ENCODE results near the gene HNRNPH3. TPM values are rescaled to one million over a fixed set of nuclear protein-coding genes. Genes with fewer than 3 reads are reported as not detected.

Gene HNRNPH3
- total RNA-seq: 10 to 100 TPM; 24.1 to 27.7 TPM

GRCh38 chr10:68331455-68332258 lies at the start of gene HNRNPH3:
HNRNPH3 (plus strand) TSS chr10:68332064; CDS start chr10:68337222, 5,158 bp downstream.
- Histone ChIP-seq H3K27ac (peak within 1 kb of the TSS; percentile 93 to 99 (median 96)), H3K4me3 (peak within 1 kb of the TSS; percentile 55 to 75), H3K9me3 (no peaks in the 10 kb centered on the region), H3K36me3 (replicated peaks in 1 of 2; ENCODE audit: insufficient read depth in 1 of 2, low read depth in 2 of 2) (no peaks in the 10 kb centered on the region), H3K27me3 (no peaks in the 10 kb centered on the region), H3K4me1 (peaks cover 50% of the 10 kb centered on the region)
- ATAC-seq (peak; percentile 91), DNase-seq (peak; percentile 98 to 99 (median 99))
- TF ChIP-seq POLR2A (IDR thresholded peaks at IDR 0.05) (peak; percentile 98 to 99 (median 99)), CTCF (IDR thresholded peaks at IDR 0.05) (peak in 3 of 7 experiments; percentile 21 to 37 (median 28))
- WGBS, 2 donors: 0 to 1% methylated on average over 44 to 73 of the region's 73 CpGs
- intact Hi-C loops (cut with DNase I): no loop called here

- no peak overlapping the region for H3K4me3 ChIP-seq
- H3K27me3 ChIP-seq: no peaks in the 10 kb centered on the region
- TF ChIP-seq POLR2A (IDR thresholded peaks at IDR 0.05) (no peak), CTCF (IDR thresholded peaks at IDR 0.05) (no peak)
- H3K36me3 ChIP-seq (replicated peaks in 1 of 2; ENCODE audit: insufficient read depth in 1 of 2, low read depth in 2 of 2): peaks cover 6 to 8% of the 10 kb centered on the region in 2 donors
- H3K4me1 ChIP-seq: no peaks in the 10 kb centered on the region
- 81 to 85% methylated on average over 9 of the region's 9 CpGs for WGBS, 2 donors
- no peak for DNase-seq
- intact Hi-C loops (cut with DNase I): no loop called here
- no peaks in the 10 kb centered on the region for H3K9me3 ChIP-seq
- no peak overlapping the region for H3K27ac ChIP-seq
- no peak for ATAC-seq
Observed at GRCh38 chr10:68284062-68285001, 47.5 kb upstream of the HNRNPH3 start.

GRCh38 chr10:68288717-68289116 lies 43.1 kb upstream of the HNRNPH3 start:
- 88 to 94% methylated on average over 4 of the region's 4 CpGs for WGBS, 2 donors
- no peak for ATAC-seq
- intact Hi-C loops (cut with DNase I): no loop called here
- no peak overlapping the region for H3K4me3 ChIP-seq
- TF ChIP-seq POLR2A (IDR thresholded peaks at IDR 0.05) (no peak), CTCF (IDR thresholded peaks at IDR 0.05) (no peak)
- H3K4me1 ChIP-seq: no peaks in the 10 kb centered on the region
- peaks cover 5 to 13% of the 10 kb centered on the region in 2 donors for H3K36me3 ChIP-seq (replicated peaks in 1 of 2; ENCODE audit: insufficient read depth in 1 of 2, low read depth in 2 of 2)
- DNase-seq: no peak
- no peak overlapping the region for H3K27ac ChIP-seq
- no peaks in the 10 kb centered on the region for H3K27me3 ChIP-seq
- no peaks in the 10 kb centered on the region for H3K9me3 ChIP-seq

GRCh38 chr10:68290736-68291135 lies 41.1 kb upstream of the HNRNPH3 start:
- H3K27ac ChIP-seq: no peak overlapping the region
- intact Hi-C loops (cut with DNase I): no loop called here
- H3K9me3 ChIP-seq: no peaks in the 10 kb centered on the region
- H3K4me3 ChIP-seq: no peak overlapping the region
- no peaks in the 10 kb centered on the region for H3K4me1 ChIP-seq
- no peaks in the 10 kb centered on the region for H3K27me3 ChIP-seq
- no peak for ATAC-seq
- DNase-seq: no peak
- TF ChIP-seq CTCF (IDR thresholded peaks at IDR 0.05) (no peak), POLR2A (IDR thresholded peaks at IDR 0.05) (no peak)
- H3K36me3 ChIP-seq (replicated peaks in 1 of 2; ENCODE audit: insufficient read depth in 1 of 2, low read depth in 2 of 2): peaks cover 0 to 10% of the 10 kb centered on the region in 2 donors

Data from body of pancreas (tissue), 4 donors.